NCI-H524 (cell line): ENCODE results near the gene CRTAC1.

Source experiments
- DNase-seq, 2 experiments: peaks; one replicate each; lab custom pipeline; 2025; lab: John Stamatoyannopoulos, UW

Gene CRTAC1

GRCh38 chr10:97898429-97898828, 132.0 kb downstream of the CRTAC1 start:
- no peak for DNase-seq

DNA sequence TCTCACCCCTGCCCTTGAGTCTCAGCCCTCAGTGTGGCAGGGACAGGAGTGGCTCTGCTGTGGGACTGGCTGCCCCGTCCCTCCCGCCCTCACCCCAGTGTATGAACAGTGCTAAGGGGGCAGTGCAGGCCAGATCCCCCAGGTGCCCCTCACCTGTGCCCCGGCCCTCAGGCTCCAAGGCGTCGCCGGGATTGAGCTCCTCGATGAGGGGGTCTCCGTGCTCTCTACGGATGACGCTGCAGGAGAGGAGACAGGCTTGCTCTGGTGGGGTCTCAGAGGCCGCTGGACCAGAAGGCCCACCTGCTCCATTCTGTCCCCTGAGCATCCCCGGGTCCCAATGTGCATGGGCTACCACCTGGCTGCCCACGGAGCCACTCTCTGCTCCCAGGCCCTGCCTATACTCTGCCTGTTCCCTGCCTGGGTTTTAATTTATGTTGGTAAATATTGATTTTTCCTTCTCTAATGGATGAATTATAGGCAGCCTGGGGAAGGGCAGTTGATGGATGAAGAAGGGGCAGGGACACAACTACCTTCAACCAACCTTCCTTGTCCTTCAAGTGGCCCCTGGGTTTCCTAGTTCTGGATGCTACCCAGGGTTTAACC, 133.6 kb downstream of the CRTAC1 start:
- no peak for DNase-seq

- no peak for DNase-seq
Observed at GRCh38 chr10:97895915-97896314, 134.5 kb downstream of the CRTAC1 start.

GRCh38 chr10:97895084-97895483, 135.3 kb downstream of the CRTAC1 start:
- no peak for DNase-seq

DNA sequence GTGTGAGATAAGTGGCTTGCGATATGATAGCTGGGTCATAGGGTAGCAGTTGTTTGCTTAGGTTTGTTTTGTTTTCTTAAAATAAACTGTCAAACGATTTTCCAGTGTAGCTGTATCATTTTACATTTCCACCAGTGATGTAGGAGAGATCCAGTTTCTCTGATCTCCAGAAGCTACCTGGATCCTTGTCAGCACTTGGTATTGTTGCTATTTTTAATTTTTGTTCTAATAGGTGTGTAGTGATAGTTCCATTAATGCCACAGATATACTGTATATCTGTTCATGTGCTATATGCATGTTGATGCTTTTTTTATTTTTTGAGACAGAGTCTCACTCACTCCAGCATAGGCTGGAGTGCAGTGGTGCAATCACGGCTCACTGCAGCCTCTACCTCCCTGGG, 136.3 kb downstream of the CRTAC1 start:
- DNase-seq: no peak

DNA sequence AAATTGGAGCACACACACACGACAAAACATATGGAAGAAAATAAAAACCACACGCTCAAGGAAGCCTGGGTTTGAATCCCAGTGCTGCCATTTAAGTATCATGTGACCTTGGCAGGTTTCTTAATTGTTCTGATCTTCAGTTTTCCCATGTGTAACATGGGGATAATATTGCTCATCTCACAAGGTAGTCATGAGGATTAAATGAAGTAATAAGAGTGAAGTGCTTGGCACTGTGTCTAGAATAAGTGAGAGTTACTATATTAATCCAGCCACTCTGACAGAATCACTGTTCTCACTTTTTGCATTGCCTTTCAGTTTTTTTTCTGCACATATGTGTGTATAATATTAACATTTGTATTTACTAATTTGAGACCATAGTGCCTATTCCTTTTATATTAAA, 137.5 kb downstream of the CRTAC1 start:
- no peak for DNase-seq

DNA sequence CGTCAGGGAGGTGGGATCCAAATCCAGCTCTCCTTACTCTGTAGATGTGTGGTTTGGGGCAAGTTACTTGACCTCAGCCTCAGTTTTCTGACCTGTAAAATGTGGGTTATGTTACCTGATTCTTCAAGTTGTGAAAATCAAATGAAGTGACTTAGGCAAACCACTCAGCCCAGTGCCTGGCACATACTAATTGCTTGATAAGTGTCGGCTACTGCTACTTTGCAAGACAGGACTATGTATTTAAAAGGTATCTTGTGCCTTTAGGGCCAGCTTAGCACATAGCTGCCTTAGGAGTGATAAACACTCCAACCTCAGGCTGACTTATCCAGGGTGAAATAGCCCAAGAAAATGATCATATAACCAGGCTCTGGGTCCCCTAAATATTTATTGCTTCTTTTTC, 137.9 kb downstream of the CRTAC1 start:
- DNase-seq: no peak

DNA sequence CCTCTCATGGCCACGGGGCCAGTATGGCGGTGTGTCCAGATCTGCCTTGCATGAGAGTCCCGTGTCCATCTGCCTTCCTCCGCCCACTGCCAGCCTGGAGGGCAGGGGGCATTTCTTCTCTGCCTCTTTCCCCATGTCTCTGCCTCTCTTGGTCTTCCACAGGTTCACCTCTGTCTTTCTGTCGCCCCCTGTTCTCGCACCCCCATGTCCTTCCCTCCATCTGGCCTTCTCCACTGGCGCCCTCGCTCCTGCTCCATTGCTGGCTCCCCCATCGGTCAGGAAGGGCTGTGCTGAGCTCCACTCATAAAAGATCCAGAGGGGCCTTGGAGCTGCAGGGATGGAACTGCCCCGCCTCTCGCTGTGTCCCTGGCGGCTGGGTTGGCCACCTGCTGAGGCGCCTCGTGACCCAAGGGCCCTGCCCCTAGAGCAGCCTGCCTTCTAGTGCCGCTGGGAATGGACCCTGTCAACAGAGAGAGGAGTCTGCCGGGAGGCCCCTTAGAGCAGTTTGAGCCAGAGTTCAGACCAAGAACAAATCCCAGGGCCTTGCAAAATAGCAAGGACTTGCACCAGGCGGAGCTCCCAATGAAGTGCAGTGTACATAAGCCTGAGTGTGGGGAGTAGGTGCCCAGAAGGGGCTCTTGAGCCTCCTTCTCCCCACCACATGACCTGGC, 138.8 kb downstream of the CRTAC1 start:
- DNase-seq: no peak

GRCh38 chr10:97889461-97890265, 140.8 kb downstream of the CRTAC1 start:
- no peak for DNase-seq

GRCh38 chr10:97888641-97889262, 141.7 kb downstream of the CRTAC1 start:
- no peak for DNase-seq

- no peak for DNase-seq
Observed at GRCh38 chr10:97888134-97888533, 142.3 kb downstream of the CRTAC1 start.

- DNase-seq: no peak
Observed at GRCh38 chr10:97887399-97887798, 143.0 kb downstream of the CRTAC1 start.

- no peak for DNase-seq
Observed at GRCh38 chr10:97886286-97886685, 144.1 kb downstream of the CRTAC1 start.

GRCh38 chr10:97883092-97883485, 147.3 kb downstream of the CRTAC1 start:
- DNase-seq: no peak

GRCh38 chr10:97882142-97883091, 148.0 kb downstream of the CRTAC1 start:
- DNase-seq: no peak

- DNase-seq: no peak
Observed at GRCh38 chr10:97880109-97880508, 150.3 kb downstream of the CRTAC1 start.

DNA sequence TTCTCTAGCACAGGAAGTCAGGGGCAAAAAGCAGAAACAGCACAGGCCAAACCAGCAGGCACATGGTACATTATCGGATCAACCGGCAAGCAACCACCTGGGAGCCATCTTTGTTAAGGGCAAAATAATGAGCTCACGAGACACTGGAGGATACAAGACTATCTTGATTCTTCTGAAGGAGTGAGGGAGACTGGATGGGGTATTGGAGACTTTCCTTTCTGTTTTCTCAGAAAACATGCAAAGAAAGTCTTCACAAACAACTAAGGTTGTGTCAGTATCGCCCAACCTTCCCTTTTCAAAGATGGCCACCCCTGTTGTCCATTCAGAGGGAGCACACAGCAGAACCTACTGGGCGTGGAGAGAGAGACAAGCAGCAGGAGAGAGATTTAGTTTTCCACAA, 151.2 kb downstream of the CRTAC1 start:
- no peak for DNase-seq

DNA sequence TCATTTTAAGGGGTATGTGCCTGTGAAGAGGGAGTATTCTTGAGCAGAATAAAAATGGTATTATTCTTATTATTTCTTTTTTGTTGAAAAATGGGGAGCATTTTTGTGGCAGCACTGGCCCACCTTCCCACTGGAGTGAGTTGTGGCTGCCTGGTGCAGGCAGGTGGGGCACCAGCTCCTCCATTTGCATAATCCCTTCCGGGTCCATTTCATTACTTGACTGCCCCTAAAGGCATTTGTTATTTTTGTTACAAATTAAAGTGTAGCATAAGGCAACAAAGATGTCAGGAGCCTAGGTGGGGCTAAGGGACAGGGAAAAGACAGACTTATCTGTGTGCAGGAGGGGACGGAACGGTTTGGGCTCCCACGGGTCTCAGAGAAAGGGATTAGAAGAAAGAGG, 154.0 kb downstream of the CRTAC1 start:
- peak; percentile 8 to 55 for DNase-seq

- no peak for DNase-seq
Observed at GRCh38 chr10:97875391-97875790, 155.0 kb downstream of the CRTAC1 start.

DNA sequence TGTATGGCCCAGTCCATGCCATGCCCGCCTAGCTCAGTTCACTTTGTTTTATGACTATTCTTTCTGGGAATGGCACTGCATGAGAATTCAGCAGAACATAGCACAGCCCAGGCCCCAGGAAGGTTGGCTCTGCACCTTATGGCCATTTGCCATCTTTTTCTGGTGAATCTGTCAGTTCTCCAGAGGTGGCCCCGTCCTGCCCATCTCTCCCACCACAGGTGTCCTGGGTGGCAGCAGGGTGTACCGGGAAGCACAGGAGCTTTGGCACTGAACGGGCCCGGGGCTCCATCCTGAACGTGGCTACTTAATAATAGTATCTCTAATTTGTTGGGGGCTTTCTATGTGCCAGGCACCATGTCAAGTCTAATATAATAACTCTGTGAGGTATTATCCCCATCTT, 156.1 kb downstream of the CRTAC1 start:
- DNase-seq: no peak

GRCh38 chr10:97873569-97873968, 156.9 kb downstream of the CRTAC1 start:
- DNase-seq: no peak

GRCh38 chr10:97870990-97871389, 159.4 kb downstream of the CRTAC1 start:
- no peak for DNase-seq
